Bronchial epithelial cell (primary cell): Measurements from ENCODE around the gene DIPK2B. TPM values are rescaled to one million over a fixed set of nuclear protein-coding genes. Genes with fewer than 3 reads are reported as not detected.

Experiments
- DNase-seq: peaks from one replicate; pipeline ENCODE4 v3.0.0-alpha.2; 2010; ENCODE audit warnings: low read depth
- FAIRE-seq: peaks from 2 replicates; lab custom pipeline; 2011; peaks lifted over from hg19 to GRCh38; lab: Jason Lieb, UNC
- H3K27me3 ChIP-seq: 2 replicates; pipeline ENCODE4 v1.5.1; 2011; ENCODE audit warnings: low read length; ENCODE audit not compliant: control insufficient read depth, insufficient read depth
- H3K36me3 ChIP-seq: 2 replicates; pipeline ENCODE4 v1.5.1; 2011; ENCODE audit warnings: low read length; ENCODE audit not compliant: control insufficient read depth, insufficient read depth
- H3K4me3 ChIP-seq: 2 replicates; pipeline ENCODE4 v1.5.1; 2011; ENCODE audit warnings: mild to moderate bottlenecking, low read depth, low read length, control low read depth
- total RNA-seq: library from RNA; depleted of rRNA; stranded (reverse); fragments of >200 nt; gene quantifications from 2 replicates; pipeline ENCODE4 v1.2.1, GENCODE V29; 2014
- TF ChIP-seq, protein P1 (sequence below): IDR thresholded peaks from 2 replicates; pipeline ENCODE4 v1.5.1; 2011; ENCODE audit warnings: mild to moderate bottlenecking, moderate library complexity, low read length, control low read depth, inconsistent platforms; ENCODE audit not compliant: insufficient read depth, severe bottlenecking

The DIPK2B gene, protein sequence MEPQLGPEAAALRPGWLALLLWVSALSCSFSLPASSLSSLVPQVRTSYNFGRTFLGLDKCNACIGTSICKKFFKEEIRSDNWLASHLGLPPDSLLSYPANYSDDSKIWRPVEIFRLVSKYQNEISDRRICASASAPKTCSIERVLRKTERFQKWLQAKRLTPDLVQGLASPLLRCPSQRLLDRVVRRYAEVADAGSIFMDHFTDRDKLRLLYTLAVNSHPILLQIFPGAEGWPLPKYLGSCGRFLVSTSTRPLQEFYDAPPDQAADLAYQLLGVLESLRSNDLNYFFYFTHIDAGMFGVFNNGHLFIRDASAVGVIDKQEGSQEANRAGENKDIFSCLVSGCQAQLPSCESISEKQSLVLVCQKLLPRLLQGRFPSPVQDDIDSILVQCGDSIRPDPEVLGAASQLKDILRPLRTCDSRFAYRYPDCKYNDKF
- total RNA-seq = not detected in 2 replicates

DNA sequence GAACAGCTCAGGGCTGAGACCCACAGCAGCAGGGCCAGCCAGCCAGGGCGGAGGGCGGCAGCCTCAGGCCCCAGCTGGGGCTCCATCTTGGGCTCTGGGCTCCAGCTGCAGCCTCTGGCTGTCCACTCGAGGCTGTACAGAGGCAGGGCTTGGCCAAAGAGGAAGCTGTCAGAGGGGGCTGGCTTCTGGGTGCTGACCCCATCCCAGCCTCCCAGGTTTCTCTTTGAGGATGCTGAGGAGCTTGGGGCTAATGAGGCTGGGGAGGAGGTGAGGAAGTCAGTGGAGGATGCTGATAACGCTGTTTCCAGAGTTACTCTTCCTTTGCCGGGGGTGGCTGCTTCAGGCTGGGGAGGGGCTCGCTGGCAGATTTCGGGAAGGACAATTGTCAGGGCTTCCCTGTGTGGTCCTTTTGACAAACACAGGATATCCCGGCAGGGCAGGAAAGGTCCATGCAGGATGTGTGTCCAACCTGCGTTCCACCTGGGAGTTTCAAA is at the start of gene DIPK2B:
TSS of gene DIPK2B (minus strand) at position 136 of the 494 bp plus-strand sequence. CDS start at position 86, 50 bp downstream.
- no peaks in the 10 kb centered on the region for H3K27me3 ChIP-seq
- no peak within 1 kb of the TSS for H3K4me3 ChIP-seq
- H3K36me3 ChIP-seq = no peaks in the 10 kb centered on the region
- TF ChIP-seq, protein P1, sequence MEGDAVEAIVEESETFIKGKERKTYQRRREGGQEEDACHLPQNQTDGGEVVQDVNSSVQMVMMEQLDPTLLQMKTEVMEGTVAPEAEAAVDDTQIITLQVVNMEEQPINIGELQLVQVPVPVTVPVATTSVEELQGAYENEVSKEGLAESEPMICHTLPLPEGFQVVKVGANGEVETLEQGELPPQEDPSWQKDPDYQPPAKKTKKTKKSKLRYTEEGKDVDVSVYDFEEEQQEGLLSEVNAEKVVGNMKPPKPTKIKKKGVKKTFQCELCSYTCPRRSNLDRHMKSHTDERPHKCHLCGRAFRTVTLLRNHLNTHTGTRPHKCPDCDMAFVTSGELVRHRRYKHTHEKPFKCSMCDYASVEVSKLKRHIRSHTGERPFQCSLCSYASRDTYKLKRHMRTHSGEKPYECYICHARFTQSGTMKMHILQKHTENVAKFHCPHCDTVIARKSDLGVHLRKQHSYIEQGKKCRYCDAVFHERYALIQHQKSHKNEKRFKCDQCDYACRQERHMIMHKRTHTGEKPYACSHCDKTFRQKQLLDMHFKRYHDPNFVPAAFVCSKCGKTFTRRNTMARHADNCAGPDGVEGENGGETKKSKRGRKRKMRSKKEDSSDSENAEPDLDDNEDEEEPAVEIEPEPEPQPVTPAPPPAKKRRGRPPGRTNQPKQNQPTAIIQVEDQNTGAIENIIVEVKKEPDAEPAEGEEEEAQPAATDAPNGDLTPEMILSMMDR = no peak
- DNase-seq (no peak), FAIRE-seq (no peak)

DNA sequence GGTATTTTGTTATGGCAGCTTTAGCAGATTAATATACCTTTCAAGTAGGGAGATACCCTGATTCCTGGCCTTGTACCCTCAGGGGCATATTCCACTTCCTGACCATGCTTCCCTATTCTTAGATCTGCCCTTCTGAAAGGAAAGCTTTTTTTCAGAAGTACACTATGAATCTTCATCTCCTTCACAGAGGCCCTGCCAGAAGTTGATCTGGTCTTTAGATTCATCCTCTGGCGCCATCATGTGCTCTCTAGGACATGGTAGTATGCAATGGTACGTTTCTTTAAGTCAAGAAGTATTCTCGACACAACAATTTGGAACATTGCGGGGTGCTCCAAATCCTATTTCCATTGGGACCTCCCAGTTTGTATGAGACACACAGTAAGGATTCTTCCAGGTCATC is 39.6 kb upstream of the DIPK2B start:
- DNase-seq (no peak), FAIRE-seq (peak; percentile 72)
- H3K36me3 ChIP-seq = no peaks in the 10 kb centered on the region
- no peak overlapping the region for H3K4me3 ChIP-seq
- TF ChIP-seq, protein P1 = no peak
- no peaks in the 10 kb centered on the region for H3K27me3 ChIP-seq

DNA sequence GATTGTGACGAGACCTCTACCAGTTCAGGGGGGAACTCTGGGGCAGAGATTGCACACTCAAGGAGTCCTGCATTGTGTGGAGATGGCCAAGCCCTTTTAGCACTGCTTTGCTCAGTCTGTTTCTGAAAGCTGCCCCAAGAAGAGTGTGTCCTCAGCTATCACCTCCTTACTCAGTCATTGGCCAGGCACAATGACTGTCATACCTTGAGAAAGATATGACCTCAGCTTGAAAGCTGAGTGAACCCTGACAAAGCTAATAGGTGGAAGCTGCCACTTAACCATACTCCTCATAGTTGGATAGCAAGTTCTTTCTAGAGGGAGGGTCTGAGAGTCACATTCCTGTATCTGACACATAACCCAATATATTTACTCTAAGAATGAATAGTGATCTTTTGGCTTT is 37.8 kb upstream of the DIPK2B start:
- Histone ChIP-seq H3K36me3 (no peaks in the 10 kb centered on the region), H3K27me3 (no peaks in the 10 kb centered on the region), H3K4me3 (no peak overlapping the region)
- no peak for DNase-seq
- TF ChIP-seq, protein P1 = no peak
- no peak for FAIRE-seq

DNA sequence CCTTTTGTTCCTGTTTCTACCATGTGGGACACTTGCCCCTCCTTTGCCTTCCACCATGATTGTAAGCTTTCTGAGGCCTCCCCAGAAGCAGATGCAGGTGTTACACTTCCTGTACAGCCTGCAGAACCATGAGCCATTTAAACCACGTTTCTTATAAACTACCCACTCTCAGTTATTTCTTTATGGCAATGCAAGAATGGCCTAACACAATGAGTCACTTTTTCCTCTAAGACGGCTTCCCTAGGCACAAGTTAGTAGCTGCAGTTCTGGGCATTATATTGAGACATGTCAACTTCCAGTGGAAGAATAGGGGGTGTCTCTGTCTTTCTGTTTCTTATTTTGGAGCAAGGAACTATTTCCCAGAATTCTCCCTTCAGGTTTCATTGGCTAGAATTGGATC is 32.9 kb upstream of the DIPK2B start:
- TF ChIP-seq, protein P1 = no peak
- peak; percentile 1 for DNase-seq
- Histone ChIP-seq H3K27me3 (no peaks in the 10 kb centered on the region), H3K4me3 (no peak overlapping the region), H3K36me3 (no peaks in the 10 kb centered on the region)
- FAIRE-seq = no peak

DNA sequence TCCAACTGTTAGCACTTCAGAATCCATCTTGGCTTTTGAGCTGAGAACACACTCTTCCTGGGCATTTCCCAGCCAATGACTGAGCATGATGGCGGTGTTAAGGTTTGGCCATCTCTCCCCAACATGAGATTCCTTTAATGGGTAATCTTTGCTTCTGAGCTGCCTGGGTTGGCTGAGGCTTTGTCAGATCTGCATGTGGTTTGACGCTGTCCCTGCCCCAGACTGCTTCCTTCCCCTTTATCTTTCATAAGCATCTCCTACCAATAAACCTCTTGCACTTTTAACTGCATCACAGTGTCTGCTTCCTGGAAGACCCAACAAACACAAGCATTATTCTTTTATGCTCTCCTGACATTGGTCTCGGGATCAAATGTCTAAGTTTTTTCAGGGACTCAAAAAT is 31.5 kb upstream of the DIPK2B start:
- H3K27me3 ChIP-seq = no peaks in the 10 kb centered on the region
- H3K4me3 ChIP-seq = no peak overlapping the region
- TF ChIP-seq, protein P1 = no peak
- H3K36me3 ChIP-seq = no peaks in the 10 kb centered on the region
- DNase-seq (no peak), FAIRE-seq (peak; percentile 13)
